WI38 (cell line): Measurements from ENCODE around the gene FUT3.

Experiments used
- H3K4me3 ChIP-seq: 2 replicates; pipeline ENCODE4 v1.5.1; 2011; ENCODE audit warnings: low read depth, mild to moderate bottlenecking, control low read depth, low read length
- TF ChIP-seq, protein P1 (sequence below): IDR thresholded peaks from 2 replicates; pipeline ENCODE4 v1.5.1; 2012; ENCODE audit warnings: low read depth, mild to moderate bottlenecking, control low read depth, low read length

Gene FUT3

GRCh38 chr19:5895409-5895808 lies 44.2 kb upstream of the FUT3 start:
- TF ChIP-seq, protein P1, sequence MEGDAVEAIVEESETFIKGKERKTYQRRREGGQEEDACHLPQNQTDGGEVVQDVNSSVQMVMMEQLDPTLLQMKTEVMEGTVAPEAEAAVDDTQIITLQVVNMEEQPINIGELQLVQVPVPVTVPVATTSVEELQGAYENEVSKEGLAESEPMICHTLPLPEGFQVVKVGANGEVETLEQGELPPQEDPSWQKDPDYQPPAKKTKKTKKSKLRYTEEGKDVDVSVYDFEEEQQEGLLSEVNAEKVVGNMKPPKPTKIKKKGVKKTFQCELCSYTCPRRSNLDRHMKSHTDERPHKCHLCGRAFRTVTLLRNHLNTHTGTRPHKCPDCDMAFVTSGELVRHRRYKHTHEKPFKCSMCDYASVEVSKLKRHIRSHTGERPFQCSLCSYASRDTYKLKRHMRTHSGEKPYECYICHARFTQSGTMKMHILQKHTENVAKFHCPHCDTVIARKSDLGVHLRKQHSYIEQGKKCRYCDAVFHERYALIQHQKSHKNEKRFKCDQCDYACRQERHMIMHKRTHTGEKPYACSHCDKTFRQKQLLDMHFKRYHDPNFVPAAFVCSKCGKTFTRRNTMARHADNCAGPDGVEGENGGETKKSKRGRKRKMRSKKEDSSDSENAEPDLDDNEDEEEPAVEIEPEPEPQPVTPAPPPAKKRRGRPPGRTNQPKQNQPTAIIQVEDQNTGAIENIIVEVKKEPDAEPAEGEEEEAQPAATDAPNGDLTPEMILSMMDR: no peak
- H3K4me3 ChIP-seq: no peak overlapping the region

GRCh38 chr19:5894704-5895349 lies 43.6 kb upstream of the FUT3 start:
- TF ChIP-seq, protein P1: no peak
- no peak overlapping the region for H3K4me3 ChIP-seq

DNA sequence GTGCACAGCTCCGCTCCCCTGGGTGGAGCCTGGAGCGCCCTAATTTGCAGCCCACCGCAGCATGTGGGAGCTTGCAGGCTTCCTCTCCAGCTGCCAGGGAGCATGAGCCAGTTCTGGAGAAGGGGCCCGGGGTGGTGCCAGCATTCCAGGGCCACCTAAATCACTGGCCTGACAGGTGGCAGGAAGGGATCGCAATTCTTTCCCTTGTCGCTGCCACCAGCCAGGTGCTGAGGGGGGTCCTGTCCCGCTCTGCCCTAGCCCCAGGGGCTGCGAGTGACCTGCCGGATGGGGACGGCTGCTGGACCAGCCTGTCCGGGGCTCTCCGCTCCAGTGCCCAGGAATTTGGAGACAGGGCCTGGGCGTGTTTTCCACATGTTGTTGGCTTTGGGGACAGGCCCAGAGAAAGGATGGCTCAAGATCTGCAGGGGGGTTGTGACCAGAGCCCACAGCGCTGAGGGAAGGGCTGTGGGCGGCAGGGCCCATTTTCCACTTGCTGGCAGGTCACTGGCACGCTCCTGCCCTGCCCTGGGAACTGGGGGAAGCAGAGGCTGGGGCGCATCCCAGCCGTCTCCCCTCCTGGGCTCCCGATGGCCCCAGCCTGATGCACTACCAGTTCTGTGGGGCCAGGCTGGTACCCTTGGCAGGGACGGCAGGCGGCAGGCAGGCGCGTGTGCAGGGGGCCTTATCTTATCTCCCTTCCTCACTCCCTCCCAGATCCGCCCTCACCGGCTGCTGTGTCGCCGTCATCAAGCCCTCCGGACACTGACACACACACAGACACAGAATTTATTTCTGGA lies 42.9 kb upstream of the FUT3 start:
- TF ChIP-seq, protein P1: no peak
- H3K4me3 ChIP-seq: no peak overlapping the region

DNA sequence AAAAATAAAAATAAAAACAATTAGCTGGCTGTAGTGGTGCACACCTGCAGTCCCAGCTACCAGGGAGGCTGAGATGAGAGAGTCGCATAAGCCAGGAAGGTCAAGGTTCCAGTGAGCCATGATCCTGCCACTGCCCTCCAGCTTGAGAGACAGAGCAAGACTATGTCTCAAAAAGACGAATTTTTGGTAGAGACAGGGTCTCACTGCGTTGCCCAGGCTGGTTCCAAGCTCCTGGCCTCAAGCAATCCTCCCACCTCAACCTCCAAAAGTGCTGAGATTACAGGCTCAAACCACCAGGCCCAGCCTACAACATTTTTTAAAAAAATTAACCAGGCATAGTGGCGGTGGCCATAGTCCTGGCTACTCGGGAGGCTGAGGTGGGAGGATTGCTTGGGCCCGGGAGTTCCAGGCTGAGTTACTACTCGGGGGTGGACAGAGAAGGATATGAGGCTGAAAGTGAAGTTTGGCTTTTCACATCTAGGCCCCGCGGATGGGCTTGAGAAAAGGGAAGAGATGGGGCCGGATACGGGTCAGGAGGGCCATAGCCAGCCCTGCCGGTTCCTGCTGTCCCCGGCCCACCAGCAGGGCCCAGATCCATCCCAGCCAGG lies 42.2 kb upstream of the FUT3 start:
- TF ChIP-seq, protein P1: no peak
- H3K4me3 ChIP-seq: no peak overlapping the region

DNA sequence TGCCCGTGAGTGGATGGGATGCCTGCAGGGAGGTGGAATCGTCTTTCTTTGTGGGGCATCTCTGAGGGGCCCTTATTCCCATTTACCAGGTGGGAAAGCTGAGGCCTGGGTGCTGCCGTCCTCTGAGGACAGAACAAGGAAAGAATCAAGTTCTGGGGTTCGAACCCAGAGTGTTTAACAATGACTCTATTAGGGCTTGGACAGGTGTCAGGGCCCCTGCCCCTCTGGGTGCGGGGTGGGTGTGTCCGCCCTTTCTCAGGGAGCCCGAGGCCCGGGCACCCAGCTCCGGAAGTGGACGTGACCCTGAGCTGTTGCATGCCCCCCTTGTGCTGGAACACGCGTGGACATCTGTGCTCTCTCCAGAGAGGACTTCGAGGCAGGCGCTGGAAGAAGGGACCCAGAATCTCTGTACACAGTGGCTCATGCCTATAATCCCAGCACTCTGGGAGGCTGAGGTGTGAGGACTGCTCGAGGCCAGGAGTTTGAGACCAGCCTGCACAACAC lies 41.6 kb upstream of the FUT3 start:
- TF ChIP-seq, protein P1: no peak
- no peak overlapping the region for H3K4me3 ChIP-seq

DNA sequence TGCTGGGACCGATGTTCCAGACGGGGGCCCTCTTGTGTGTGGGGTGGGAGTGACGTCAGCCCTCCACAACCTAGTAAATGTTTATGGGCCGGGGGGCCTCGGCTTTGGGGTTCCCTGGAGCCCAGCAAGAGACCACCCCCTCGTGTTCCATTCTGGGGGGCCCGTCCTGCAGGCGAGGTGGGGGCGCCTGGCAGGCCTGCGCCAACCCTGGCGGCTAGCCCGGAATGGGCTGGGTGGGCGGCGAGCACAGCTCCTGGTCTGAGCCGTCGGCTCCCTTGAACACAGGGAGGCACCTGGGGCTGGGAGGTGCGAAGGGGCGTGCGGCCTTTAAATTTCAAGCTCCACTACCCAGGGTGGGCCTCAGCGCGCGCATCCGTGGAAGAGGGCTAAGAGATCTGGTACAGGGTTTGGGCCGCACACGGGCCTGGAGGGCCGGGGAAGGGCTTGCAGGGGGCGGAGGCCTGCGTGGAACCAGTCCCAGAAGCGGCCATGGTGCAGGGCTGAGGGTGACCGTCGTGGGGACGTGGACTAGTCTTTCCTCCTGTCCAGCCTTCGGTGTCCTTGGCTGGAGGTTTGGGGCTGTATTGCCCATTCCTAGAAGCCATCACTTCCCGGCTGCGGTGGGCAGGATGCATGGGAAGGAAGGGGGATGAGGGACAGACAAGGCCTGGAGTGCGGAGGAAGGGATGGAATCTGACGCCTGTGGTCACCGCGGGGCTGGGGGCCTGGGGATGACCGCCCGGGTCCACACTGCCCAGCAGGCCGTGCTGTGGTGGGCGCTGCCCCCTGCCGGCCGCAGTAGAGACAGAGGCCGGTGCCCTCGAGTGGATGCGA lies 40.9 kb upstream of the FUT3 start:
- TF ChIP-seq, protein P1: peak; percentile 74
- H3K4me3 ChIP-seq: no peak overlapping the region
